SK-N-SH treated with all-trans-retinoic acid at 6 μM for 48 hours (cell line): ENCODE data around the gene ZFYVE28.

Source experiments
- ARNTL ChIP-seq: fragments of 450-650 bp; formaldehyde crosslinking; IDR thresholded peaks from 2 replicates; pipeline ENCODE4 v1.5.0; 2020; ENCODE audit warnings: low read depth, mild to moderate bottlenecking, moderate library complexity, borderline replicate concordance
- ESRRG ChIP-seq: fragments of 250-450 bp; sonication (Bioruptor Pico); IDR thresholded peaks from 2 replicates; pipeline ENCODE4 v1.6.1; 2021; ENCODE audit warnings: mild to moderate bottlenecking
- ISL1 ChIP-seq: fragments of 250-450 bp; sonication (Bioruptor Pico); IDR thresholded peaks from 2 replicates; pipeline ENCODE4 v2.1.2; 2022; ENCODE audit warnings: mild to moderate bottlenecking, moderate library complexity
- PPARA ChIP-seq: fragments of 250-450 bp; sonication (Bioruptor Pico); IDR thresholded peaks from 2 replicates; pipeline ENCODE4 v1.5.0; 2020; ENCODE audit warnings: mild to moderate bottlenecking, borderline replicate concordance
- RARB ChIP-seq: fragments of 250-450 bp; sonication (Bioruptor Pico); IDR thresholded peaks from 2 replicates; pipeline ENCODE4 v1.8.0; 2021; ENCODE audit warnings: mild to moderate bottlenecking, moderate library complexity
- SNAI2 ChIP-seq: fragments of 250-450 bp; sonication (Bioruptor Pico); IDR thresholded peaks from 2 replicates; pipeline ENCODE4 v1.5.0; 2020; ENCODE audit warnings: mild to moderate bottlenecking, moderate library complexity
- ZFP30 ChIP-seq: fragments of 450-650 bp; formaldehyde crosslinking; IDR thresholded peaks from 2 replicates; pipeline ENCODE4 v1.5.0; 2022; ENCODE audit warnings: mild to moderate bottlenecking, moderate library complexity
- TF ChIP-seq, protein P1 (sequence below): fragments of 250-450 bp; sonication (Bioruptor Pico); IDR thresholded peaks from 2 replicates; pipeline ENCODE4 v1.8.0; 2021; ENCODE audit warnings: low read depth, mild to moderate bottlenecking, moderate library complexity, borderline replicate concordance
- TF ChIP-seq, protein P2 (sequence below): fragments of 250-450 bp; sonication (Bioruptor Pico); IDR thresholded peaks from 2 replicates; pipeline ENCODE4 v1.5.1; 2021; ENCODE audit warnings: mild to moderate bottlenecking, moderate library complexity
- TF ChIP-seq, protein P3 (sequence below): fragments of 250-450 bp; sonication (Bioruptor Pico); IDR thresholded peaks from 2 replicates; pipeline ENCODE4 v1.5.0; 2020; ENCODE audit warnings: mild to moderate bottlenecking, moderate library complexity

DNA sequence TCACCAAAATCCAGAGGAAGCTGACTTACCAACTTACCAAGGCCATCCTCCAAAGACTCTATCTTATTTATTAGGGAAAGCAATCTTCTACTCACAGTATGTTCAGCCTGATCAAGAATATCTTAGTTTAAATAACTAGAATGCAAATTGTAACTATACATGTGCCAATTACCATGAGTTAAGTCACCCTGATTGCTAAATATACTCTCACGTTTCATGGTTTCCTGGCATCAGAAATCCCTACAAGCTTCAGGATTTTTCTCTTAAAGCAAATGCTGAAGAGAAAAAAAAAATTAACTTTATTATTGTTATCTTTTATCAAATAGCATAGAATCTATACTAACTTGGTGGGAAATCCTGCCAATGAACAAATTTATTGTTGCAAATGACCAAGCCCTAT, 93.6 kb downstream of the ZFYVE28 start:
- TF ChIP-seq ISL1 (CRISPR knock-in tag) (no peak), RARB (no peak), PPARA (CRISPR knock-in tag) (no peak), ESRRG (CRISPR knock-in tag) (no peak), ZFP30 (CRISPR knock-in tag) (no peak), ARNTL (CRISPR knock-in tag) (no peak), SNAI2 (CRISPR knock-in tag) (no peak)
- TF ChIP-seq, protein P1, sequence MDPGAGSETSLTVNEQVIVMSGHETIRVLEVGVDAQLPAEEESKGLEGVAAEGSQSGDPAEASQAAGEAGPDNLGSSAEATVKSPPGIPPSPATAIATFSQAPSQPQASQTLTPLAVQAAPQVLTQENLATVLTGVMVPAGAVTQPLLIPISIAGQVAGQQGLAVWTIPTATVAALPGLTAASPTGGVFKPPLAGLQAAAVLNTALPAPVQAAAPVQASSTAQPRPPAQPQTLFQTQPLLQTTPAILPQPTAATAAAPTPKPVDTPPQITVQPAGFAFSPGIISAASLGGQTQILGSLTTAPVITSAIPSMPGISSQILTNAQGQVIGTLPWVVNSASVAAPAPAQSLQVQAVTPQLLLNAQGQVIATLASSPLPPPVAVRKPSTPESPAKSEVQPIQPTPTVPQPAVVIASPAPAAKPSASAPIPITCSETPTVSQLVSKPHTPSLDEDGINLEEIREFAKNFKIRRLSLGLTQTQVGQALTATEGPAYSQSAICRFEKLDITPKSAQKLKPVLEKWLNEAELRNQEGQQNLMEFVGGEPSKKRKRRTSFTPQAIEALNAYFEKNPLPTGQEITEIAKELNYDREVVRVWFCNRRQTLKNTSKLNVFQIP (CRISPR knock-in tag) = no peak
- TF ChIP-seq, protein P2, sequence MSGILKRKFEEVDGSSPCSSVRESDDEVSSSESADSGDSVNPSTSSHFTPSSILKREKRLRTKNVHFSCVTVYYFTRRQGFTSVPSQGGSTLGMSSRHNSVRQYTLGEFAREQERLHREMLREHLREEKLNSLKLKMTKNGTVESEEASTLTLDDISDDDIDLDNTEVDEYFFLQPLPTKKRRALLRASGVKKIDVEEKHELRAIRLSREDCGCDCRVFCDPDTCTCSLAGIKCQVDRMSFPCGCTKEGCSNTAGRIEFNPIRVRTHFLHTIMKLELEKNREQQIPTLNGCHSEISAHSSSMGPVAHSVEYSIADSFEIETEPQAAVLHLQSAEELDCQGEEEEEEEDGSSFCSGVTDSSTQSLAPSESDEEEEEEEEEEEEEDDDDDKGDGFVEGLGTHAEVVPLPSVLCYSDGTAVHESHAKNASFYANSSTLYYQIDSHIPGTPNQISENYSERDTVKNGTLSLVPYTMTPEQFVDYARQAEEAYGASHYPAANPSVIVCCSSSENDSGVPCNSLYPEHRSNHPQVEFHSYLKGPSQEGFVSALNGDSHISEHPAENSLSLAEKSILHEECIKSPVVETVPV (CRISPR knock-in tag) = no peak
- TF ChIP-seq, protein P3, sequence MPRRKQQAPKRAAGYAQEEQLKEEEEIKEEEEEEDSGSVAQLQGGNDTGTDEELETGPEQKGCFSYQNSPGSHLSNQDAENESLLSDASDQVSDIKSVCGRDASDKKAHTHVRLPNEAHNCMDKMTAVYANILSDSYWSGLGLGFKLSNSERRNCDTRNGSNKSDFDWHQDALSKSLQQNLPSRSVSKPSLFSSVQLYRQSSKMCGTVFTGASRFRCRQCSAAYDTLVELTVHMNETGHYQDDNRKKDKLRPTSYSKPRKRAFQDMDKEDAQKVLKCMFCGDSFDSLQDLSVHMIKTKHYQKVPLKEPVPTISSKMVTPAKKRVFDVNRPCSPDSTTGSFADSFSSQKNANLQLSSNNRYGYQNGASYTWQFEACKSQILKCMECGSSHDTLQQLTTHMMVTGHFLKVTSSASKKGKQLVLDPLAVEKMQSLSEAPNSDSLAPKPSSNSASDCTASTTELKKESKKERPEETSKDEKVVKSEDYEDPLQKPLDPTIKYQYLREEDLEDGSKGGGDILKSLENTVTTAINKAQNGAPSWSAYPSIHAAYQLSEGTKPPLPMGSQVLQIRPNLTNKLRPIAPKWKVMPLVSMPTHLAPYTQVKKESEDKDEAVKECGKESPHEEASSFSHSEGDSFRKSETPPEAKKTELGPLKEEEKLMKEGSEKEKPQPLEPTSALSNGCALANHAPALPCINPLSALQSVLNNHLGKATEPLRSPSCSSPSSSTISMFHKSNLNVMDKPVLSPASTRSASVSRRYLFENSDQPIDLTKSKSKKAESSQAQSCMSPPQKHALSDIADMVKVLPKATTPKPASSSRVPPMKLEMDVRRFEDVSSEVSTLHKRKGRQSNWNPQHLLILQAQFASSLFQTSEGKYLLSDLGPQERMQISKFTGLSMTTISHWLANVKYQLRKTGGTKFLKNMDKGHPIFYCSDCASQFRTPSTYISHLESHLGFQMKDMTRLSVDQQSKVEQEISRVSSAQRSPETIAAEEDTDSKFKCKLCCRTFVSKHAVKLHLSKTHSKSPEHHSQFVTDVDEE (CRISPR knock-in tag) = no peak
